Activated CD4-positive, alpha-beta T cell treated with anti-CD3 and anti-CD28 coated beads, Interleukin-2, amount 50 U/mL, for 4 hours (primary cell): Measurements from ENCODE around the gene OLFML2B.

Experiments
- DNase-seq, 2 experiments: peaks; one replicate each; pipeline ENCODE4 v3.0.0-alpha.2; 2020

Gene OLFML2B

DNA sequence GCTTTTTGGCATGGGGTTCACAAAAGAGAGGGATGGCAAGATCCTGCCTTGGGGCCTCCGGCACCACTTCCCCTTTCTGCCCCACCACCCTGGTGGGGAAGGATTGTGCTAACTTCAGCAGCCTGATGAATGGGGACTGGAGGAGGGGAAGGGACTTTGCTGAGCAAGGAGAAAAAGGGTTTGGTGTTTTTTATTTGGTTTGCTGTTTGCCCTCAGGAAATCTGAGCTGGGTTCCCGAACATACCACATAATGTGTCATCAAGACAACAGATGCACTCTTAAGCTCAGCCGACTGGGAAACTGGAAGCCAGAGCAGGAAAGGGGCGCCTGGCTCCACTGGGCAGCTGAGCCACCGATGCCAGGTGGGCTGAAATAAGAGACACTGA lies 19.8 kb downstream of the OLFML2B start:
- no peak for DNase-seq

DNA sequence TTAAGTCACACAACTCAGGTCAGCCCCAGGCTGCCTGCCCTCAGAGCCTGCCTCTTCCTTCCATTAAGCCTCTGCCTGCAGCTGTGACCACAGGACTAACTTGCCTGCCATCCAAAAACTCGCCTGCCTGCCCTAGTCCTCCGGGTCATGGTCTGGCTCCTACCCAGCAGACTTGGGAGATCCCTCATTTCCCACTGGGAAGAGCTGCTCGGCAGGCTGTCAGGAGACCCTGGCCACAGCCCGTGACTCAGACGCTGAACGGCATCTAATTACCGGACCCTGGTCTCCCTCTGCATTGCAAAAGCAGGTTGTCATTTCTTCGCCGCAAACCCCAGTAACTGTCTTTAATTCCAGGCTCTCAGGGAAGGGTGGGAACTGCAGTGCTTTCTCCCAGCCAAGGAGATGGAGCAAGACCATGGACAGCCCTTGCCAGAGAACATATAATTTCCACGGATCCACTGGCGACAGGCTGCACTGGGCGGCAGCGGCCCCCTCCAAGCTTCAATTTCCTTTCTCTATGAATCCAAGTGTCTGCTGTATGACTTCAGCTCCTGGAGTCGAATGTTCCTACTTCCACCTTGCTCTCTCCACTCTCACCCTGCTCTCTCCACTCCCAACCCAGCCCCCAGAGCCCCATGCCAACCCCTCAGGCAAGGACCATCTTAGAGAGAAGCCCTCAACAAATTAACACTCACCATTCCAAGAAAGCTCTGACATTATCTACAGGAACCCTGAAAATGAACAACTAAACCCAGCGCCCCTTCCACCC lies 20.4 kb downstream of the OLFML2B start:
- DNase-seq = no peak

DNA sequence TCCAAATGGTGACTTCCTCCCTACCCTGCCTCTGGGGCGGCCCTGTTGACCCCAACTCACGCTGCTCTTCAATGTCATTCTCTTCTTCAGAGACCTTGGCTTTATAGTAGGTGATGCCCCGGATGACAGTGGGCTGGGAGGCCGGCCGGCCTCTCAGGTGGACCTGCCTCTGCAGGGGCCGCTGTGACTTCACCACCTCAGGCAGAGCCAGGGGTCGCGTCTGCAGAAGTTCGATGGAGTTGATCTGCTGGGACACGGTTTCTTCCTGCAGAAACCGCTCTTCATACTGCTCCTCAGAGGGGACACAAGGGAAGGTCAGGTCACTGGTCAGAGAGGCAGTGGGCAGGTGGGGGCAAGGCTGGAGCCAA lies 23.6 kb downstream of the OLFML2B start:
- DNase-seq = no peak

DNA sequence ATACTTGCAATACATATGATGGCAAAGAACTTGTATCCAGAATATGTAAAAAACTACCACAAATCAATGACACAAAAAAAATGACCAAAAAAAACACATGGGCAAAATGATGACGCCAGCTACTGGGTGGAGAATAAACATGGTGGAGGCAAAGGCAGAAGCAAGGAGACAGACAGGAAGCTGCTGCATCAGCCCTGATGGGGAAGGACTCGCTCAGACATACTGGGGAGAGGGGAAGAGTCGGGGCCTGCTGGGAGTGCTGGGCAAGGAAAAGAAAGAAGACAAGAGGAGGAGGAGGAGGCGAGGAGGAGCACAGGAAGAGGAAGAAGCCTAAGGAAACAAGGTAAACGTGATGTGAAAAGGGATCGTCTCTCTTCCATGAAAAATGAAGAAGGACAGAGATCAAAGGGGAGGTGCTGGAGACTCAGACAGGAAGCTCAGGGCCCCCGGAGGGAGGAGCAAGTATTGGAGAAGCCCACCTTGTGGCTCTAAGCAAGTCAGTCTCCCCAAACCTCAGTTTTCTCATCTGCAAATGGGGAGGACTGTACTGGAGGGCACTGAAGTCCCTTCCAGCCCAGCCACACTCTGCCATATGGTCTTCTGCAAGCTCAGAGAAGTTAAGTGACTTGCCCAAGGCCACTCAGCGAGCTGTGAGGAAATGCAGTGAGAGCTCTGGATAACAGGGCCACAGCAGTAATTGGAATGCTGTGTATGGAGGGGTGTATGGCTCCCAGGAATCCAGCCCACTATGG lies 24.2 kb downstream of the OLFML2B start:
- no peak for DNase-seq

DNA sequence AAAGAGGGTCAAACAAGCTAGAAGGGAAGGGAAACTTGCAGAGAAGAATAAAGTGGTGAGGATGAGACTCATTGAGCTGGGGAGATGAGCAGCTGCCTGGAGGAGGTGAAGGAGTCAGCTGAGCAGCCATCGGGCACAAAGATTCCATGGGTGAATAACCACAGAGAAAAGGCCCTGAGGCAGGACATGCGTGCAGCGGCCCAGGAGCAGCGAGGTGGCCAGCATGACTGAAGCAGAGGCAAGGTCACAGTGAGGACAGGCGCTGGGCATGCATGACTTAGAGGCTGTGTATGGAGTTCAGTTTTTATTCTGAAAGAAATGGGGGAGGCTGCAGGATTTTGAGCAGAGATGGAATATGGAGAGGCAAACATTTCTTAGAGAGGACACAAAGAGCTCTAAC lies 24.9 kb downstream of the OLFML2B start:
- no peak for DNase-seq

DNA sequence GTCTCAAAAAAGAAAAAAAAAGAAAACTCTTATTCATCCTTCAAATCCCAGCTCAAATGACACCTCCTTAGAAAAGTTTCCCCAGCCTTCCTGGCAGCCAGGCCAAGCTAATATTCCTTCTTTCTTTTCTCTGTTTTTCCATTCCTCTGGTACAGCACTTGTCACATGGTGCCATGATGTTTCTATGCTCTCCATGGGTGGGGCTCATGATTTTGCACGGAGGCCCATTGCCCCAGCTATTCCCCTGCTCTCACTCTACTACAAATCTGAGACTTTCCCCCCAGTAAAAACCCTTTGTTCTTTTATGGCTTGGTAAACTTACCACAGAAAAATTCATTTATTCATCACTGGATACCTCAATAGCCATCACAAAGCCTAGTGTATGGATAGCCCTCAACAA lies 26.5 kb downstream of the OLFML2B start:
- DNase-seq = no peak

DNA sequence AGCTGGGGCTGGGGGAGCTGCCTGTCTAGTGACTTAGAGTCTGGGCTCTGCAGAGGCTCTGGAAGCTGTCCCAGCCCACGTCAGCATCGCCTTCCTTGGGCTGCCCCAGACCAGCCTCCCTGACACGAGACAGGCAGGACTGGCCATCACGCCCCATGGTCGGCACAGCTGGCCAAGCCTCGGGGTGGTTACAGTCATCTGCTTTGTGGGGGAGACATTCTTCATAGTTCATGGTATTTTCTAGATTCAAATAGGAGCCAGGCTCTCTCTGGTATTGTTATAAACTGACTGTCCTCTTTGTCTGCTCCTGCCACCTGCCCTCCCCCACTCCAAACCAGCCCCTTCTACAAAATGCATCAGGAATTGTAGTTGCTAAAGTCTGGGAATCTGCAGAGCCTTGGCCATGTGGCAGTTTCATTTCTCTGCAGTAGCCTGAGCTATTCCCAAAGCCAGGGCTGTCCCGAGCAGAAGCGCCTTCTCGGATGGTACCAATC lies 29.4 kb downstream of the OLFML2B start:
- DNase-seq = no peak

DNA sequence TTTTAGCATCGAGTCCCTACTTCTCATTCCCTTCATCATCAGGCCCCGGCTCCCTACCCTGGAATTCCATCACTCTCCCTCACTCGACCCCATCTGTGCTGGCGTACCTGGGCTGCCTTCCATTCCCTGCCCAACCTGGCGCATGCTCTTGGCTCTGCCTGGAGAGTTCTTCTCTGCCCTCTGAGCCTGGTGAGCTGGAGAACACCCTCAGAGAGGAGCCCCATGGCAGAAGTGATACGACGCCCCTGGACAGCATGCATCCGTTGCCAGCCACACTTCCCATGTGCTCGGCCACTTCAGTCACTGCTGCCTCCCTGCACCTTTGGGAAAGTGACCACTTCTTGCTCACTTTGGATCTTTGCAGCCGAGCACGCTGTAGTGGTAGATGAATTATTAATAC lies 30.1 kb downstream of the OLFML2B start:
- DNase-seq = no peak

DNA sequence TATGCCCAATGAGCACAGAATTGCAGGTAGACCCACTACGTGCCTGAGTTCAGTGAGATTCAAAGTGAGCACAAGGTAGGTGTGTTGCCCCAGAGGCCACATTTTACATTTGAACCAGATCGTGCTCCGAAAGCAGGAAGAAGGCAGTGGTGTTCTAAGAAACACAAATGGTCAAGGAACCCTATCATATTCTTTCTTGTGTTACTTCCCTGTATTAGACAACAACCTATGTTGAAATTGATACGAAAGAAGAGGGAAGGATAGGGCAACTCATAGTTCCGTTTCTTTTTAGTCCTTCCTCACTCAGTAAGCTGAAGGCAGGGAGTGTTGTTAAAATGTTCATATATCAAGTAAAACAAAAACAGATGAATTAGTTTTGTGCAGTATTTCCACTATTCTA lies 33.9 kb downstream of the OLFML2B start:
- DNase-seq = no peak

DNA sequence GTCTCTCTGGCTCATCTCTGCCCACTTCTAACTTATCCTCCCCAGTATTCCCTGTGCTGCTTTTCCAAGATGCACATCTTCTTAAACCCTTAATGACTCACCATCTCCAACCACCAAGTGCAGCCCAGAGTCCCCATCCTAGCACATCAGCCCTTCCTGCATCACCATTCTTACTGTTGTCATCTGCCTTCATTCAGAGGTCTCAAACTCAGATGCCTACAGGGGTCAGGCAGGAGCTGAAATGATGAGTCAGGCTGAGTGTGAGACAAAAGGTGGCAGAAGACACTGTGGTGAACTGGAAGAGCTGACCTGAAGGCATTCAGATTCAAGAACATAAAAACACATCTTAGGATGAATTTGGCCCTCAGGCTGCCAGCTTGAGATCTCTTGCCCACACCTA lies 34.6 kb downstream of the OLFML2B start:
- no peak for DNase-seq

DNA sequence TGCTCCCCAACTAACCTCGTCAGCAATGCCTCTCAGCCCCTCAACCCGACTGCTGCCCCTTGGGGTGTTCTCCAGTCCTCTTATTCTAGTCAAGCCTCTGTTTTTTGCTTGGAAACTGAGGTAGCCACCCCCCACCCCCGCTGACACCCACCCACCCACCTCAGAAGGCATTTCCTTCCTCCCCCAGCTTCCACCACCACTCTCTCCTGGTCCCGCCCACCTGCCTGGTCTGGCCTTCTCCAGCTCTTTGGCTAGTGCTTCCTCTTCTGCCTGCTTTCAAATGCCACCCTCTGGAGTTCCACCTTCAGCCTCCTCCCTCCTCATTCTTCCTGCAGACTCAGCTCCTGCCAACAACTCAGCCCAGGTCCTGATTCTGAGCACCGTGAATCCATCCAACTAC lies 35.3 kb downstream of the OLFML2B start:
- DNase-seq = no peak

DNA sequence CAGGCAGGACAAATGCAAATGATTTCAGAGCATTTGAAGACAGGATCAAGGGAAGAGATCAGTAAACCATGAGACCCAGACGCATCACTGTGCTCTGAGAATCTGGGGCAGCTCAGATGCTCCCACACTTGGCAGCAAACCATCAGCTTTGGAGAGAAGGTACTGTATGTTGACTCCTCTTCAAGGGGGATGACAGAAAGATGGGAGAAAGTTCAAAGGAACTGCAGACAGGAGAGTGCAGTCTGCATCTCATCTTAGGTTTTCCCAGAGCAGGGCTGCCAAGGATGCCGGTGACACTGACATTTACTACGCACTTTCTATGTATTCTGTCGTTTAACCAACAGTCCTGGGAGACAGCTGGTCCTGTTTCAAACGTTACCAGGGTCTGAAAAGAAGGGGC lies 35.8 kb downstream of the OLFML2B start:
- no peak for DNase-seq

DNA sequence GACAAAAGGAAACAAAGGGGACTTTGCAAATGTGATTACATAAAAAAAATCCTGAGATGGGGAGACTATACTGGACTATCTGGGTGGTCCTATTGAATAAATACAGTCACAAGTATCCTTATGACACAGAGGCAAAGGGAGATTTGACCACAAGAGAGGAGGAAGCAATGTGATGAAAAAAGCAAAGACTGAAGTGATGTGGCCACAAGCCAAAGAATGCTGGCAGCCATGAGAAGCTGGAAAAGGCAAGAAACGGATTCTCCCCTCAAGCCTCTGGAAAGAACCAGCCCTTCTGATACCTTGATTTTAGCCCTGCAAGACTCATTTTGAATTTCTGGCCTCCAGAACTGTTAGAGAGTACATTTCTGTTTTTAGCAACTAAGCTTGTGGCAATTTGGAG lies 36.4 kb downstream of the OLFML2B start:
- DNase-seq = no peak

DNA sequence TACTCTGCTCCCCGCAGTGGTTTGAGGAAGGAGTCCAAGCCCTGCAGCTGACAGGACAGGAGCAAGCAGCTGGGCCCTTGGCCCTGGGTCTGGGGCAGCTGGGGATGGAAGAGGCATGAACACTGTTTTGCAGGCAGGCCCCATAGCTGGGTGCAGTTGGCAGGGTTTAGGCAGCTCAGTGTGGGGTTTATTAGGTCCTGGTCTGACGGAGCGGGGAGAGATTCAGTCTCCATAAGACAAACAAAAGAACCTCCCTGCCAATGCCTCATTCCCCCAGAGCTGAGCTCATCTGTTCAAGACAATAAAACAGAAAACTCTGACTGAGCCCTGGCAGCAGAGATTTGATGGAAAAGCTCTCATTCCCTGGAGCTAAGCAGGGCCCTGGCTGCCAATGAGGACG lies 37.3 kb downstream of the OLFML2B start:
- DNase-seq = no peak

DNA sequence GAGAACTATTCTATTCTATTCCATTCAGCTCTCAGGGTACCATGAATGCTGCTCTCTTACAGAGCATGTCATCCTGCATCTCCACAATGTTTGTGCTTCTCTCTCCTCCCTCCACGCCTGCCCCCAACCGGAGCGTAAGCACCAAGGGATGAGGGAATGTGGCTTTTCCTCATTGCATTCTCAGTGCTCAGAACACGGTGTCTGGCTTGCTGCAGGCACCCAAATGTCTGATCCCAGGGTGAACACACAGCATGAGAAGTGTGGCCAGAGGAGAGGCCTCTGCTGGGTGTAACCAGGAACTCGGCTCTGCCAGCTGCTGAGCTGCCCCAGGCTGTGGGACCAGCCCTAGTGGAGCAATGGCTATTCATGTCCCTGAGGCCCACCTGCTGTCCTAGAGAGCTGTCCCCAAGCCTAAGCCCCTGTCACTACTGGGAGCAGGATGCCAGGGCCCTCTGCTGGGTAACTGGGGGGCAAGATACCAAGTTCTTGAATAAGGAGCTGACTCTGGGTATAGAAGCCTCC lies 38.3 kb downstream of the OLFML2B start:
- DNase-seq = no peak

DNA sequence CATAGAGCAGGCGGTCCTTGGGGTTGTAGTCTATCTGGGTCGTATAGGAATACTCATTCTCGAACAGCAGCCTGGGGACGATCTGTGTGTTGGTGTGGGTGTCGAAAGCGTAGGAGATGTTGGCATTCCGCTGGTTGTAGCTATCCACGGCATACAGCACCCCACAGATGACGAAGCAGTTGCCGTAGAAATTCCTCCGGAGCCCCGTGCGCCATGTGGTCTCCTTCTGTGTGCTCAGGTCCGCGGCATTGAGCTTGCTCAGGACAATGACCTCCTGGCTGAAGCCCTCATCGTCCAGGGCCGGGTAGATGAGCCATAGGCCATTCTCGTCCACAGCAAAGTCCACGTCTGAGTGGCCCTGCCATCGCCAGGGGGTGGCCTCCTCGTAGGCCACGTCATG lies 39.9 kb downstream of the OLFML2B start:
- no peak for DNase-seq

DNA sequence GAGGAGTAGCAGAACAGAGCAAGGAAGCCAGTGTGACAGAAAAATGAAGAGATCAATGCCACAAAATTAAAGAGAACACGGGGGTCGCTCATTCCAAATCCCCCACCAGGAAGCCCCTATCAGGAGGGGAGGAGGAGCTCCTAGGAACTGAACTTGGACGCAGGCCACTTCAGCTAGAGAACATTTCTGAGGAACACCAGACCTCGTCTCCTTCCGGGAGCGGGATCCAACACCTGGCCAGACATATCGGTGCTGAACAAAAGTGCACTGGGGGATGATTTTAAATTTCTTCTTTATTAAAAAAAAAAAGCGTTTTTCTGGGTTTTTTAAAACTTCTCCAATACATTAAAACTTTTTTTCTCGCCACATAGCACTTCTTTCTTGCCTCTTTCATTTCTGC lies 40.8 kb downstream of the OLFML2B start:
- no peak for DNase-seq

DNA sequence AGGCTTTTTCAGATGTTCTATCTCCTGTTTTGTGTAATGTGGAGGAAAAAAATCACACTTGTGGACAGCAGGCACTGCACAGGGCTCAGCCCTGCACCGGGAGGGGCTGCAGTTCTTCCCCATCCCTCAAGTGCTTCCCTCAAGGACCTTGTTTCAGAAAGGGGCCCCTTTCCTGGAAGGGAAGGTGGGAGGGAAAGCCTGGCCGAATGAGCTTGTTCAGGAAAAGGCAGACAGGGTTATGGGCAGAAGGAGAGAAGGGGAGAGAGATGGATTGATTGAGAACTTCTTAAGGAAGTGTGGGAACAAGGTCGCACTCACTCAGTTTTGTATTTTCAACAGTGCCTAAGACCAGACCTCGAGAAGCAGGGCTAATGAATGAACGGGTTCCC lies 41.2 kb downstream of the OLFML2B start:
- no peak for DNase-seq

DNA sequence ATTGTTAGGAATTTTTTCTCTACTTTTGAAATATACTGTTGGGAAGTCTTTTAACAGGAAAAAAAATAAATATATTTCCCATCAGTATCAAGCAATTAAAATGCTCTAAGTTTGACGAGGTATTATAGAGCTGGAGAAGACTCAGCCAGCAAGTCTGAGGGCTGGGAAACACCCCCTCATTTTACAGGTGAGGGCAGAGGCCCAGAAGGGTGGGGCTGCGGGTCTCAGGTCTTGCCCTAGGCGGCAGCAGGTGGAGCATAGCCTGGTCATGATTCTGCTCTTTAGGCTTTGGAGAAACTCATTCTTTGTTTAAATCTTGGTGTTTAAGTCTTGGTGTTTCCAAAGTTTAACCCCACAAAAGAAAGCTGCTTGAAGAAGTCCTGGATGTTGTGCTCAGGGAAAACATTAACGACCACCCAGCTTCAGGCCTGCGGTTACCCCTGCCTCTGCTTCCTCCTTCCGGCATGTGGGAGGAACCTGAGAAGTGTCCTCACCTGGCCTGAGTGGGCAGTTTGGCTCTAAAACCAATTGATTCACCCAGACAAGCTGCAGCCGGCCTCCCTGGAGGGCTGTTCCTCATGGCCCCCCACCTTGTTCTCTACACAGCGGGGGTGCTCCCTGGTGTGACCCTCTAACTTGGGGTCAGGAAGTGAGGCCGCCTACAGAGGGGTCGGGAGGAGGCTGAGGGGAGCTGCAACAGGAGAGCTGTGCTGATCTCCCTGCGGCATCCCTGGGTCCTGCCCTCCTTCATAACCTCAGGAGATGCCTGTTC lies 41.7 kb downstream of the OLFML2B start:
- no peak for DNase-seq

DNA sequence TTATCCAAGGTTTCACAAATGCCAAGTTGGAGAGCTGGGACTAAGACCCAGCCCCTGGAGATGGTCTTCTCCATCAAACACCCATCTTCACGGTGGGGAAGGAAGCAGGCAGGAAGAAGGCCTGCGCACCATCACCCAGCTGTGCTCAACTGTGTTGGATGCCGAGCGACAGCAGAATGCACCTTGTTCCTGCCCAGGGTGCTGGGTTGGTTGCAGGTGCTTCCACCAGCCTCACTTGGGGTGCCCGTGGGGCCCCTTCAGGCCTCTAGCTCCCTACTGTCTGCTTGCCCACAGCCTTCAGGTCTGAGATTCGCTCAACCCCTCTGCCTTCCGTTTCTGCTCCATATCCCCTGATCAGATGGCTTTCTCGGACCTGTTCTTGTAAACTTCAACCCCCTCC lies 42.5 kb downstream of the OLFML2B start:
- no peak for DNase-seq

DNA sequence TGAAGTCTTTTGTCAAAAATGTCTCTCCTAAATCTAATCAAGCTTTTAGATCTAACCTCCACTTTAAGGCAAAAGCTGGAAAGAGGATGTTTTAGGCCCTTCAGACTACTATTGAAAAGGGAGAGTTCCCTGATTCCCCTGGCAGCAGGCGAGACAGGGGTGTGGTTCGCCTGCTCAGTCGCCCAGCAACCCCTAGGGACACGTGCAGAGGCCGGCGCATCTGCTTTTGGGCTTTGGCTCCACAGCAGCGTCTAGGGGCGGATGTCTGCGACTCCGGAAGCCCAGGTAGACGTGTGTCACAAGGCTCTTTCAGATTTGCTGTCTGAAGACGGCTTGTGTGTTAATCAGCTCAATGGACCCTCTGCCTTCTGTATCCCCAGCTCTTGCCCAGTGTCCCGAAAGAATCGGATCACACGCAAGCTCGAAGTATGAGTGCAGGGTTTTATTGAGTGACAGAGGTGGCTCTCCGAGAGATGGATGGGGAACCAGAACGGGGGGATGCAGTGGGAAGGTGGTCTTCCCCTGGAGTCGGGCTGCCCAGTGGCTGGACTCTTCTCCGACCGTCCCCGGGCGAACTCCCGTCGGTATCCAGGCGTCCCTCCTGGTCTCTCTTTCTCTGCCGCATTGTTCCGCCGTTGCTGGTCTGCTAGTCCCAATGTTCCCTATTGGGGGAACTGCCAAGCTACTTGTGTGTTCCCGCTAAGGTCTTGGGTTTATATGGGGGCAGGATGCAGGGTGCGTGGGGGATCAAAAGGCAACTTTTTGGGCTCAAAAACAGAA lies 45.5 kb downstream of the OLFML2B start:
- no peak for DNase-seq

DNA sequence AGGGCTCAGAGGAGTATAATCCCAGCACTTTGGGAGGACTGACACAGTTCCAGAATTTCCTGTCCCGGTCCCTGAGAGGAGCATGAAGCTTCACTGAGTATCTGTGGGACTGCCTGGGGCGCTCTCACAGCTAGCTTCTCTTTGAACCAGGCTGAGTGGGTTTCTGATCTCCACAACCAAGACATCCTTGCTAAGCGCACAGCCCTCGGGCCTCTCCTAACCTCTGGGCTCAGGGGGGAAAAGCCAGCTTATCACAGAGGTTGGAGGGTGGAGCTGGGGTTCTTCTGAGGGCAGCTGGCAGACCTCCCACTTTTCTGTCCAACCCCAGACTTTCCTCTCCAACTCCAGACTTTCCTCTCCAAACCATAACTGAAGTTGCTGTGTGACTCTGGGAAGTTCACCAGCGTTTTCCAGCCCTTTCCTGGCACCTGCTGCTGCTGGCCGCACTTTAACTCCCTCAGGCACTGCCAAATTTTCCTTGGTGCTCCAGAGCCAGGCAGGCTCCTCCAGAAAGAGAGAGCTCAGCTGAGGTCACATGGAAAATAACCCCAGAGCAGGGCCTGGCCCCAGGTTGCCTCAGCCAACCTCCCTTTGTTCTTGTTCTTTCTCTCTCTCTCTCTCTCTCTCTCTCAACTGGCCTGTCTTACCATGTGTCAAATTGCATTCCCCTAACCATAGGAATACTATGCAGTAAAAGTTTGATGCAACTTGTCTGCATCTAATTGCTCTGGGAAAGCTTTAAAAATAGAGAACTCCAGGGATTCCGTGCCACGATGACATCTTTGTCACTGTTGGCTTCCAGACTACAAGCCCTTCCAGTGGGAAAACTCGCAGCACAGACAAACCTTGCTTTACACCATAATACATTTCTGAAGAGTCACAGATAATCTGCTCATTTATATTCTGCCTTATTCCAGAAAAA lies 49.5 kb downstream of the OLFML2B start:
- DNase-seq = no peak
